Measurements from ENCODE around the gene NOL8. TPM values are rescaled to one million over a fixed set of nuclear protein-coding genes. Genes with fewer than 3 reads are reported as not detected.

NOL8 gene
- 27.3 to 38.4 TPM (median 32.8 TPM) in 5 replicates for total RNA-seq (2022; extraction: Qiagen RNA extraction; ENCODE audit: low read depth)

DNA sequence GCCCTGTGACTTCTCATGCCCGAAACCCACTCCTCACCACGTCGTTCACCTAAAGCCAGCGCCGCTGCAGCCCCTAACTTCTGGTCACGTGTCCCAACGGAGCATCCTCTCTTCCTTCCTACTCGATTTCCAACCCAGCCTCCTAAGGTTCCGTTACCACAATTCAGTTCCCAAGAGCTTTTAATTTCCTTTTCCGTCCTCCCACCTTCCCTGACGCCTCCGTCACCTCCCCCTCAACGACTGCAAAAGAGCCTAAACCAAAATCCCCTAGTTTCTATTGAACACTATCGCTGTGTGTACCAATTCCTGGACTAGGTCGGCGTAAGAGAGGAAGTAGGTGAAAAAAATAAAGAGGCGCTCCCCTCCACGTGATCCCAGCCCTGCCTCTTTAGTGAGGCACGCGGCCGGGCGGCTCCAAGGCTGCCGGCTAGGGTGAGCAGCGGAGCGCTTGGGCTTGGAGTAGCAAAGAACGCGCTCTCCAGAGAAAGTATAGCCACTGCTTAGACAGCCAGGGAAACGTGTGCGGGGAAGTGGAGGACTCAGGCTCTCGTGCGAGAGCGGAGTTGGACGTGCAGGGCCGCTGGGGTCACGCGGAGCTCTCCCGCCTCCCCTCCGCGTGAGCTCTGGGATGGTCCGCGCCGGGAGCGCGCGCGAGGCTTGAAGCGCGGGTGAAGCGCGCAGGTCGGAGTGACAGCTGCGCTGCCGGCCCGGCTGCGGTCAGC lies at the start of gene NOL8, which contains the start of gene CENPP:
Gene NOL8, minus strand, starts transcription at position 82 of the 722 bp plus-strand sequence. CDS start 1,189 bp downstream, outside the sequence.
Gene CENPP, plus strand, starts transcription at position 685 of the 722 bp plus-strand sequence.

DNA sequence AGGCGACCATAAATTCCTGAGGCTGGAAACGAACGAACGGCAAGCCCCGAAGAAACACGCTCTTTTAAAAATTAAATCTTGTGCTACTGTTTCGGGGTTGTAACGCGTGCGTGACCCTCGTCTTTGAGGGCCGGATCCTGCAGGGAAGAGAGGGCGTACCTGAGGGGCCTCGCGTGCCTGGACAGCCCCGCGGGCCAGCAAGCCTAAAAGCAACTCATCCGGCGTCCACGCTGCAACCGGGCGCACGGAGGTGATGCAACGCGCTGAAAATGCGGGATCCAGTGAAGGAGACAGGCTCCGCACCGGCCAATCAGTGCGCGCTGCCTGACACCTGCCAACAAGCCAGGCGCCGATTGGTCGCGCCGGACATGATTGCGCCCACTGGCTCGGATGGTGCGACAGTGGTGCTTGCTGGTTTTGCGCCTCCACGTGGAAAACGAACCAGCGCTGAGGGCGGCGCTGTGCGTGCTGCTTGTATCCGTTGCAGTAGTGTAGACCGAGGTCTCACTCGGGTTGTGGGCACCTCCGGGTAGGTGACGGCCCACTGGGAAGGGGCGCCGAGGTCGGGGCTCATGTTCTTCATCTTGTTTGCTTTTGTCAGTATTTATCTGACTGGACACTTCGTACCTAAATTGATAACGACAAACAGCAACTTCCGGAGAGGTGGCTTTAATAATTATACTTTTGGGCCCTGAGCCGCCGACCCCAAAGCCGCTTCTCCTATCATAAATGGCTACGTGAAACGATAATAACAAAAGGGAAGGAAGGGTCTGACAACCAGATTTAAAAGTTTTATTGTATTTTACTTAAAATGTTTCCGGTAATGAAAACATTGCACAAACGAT lies 31.5 kb downstream of the NOL8 start, which contains the start of gene IARS1:
Gene IARS1, minus strand, starts transcription at position 246 of the 845 bp plus-strand sequence. CDS start 4,278 bp downstream, outside the sequence.

Other genes with a start within 250 kb of the NOL8 start
- 58.3 to 73.7 TPM (median 63.5 TPM) in 5 replicates for gene SPTLC1, start 209.9 kb downstream of the NOL8 start, total RNA-seq (2022; extraction: Qiagen RNA extraction; ENCODE audit: low read depth)
- 92.8 to 118 TPM (median 101 TPM) in 5 replicates for gene IARS1, start 31.7 kb downstream of the NOL8 start, total RNA-seq (2022; extraction: Qiagen RNA extraction; ENCODE audit: low read depth)
- gene CENPP, start 603 bp upstream of the NOL8 start, total RNA-seq (2022; extraction: Qiagen RNA extraction; ENCODE audit: low read depth): 3.7 to 10.2 TPM (median 6.5 TPM) in 5 replicates
- not detected in 5 replicates for gene OGN, start 79.2 kb upstream of the NOL8 start, total RNA-seq (2022; extraction: Qiagen RNA extraction; ENCODE audit: low read depth)
- not detected in 5 replicates for gene OMD, start 99.1 kb upstream of the NOL8 start, total RNA-seq (2022; extraction: Qiagen RNA extraction; ENCODE audit: low read depth)
- gene ASPN, start 157.2 kb upstream of the NOL8 start, total RNA-seq (2022; extraction: Qiagen RNA extraction; ENCODE audit: low read depth): not detected in 5 replicates
- 0.07 to 0.26 TPM (median 0.21 TPM) in 5 replicates for gene ECM2, start 210.6 kb upstream of the NOL8 start, total RNA-seq (2022; extraction: Qiagen RNA extraction; ENCODE audit: low read depth)